GM18520 (cell line): ENCODE results near the gene PERP.
"Not testable (repeated sequence)": the region's sequence is repeated elsewhere in the genome, so short reads cannot be mapped to it uniquely, and the experiment has no call there.

Experiments
- ATAC-seq: cut with Tn5 transposase; IDR thresholded peaks from one replicate; pipeline ENCODE4 v1.9.1; 2021; ENCODE audit not compliant: unreplicated experiment

Gene PERP

DNA sequence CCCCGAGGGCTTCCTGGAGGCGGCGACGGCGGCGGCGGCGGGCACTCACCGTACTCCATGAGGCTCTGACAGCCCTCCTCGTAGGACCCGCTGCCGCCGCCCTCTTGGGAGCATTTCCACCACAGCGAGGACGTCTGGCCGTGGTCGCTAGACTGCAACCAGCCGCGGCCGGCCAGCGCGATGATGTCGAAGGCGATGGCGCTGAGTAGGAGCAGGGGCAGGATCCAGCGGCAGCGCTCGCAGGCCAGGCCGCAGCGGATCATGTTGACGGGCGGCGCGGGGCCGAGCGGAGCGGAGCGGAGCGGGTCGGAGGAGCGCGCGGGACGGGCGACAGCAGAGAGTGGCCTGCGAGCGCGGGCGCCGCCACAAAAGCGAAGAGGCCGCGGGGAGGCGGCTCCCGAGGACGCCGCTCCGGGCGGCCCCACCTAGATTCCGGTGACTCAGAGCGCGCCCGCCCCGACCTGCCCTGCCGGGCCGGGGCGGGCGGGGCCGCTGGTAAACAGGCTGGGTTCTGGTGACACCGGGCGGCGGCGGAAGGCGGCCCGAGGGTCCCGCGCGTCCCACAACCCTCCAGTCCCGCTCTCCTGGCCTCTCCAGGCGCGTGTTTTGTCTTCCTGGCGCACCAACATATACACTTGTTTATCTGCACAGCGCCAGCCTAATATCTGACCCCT, at the start of gene PERP:
PERP (minus strand) TSS at position 342 of the 674 bp plus-strand sequence; CDS start at position 263, 79 bp downstream.
- peak; percentile 62 for ATAC-seq

DNA sequence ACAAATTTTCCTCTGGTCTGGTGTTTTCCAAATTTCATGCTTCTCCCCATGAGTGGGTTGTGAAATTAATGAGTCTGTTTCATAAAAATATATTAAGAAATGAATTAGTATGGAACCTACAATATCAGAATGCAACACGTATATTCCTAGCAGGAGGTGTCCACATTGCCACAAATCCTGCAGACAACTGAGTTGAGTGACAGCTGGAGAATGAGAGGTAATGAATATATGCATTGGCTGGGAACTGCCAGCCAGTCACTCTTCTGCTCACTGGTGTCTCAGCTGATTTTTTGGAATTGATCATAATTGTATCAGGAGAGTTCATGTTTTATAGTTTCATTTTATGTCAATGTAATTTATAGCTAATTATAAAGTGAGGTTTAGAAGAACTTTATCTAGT, 48.2 kb upstream of the PERP start:
- ATAC-seq, result no peak

DNA sequence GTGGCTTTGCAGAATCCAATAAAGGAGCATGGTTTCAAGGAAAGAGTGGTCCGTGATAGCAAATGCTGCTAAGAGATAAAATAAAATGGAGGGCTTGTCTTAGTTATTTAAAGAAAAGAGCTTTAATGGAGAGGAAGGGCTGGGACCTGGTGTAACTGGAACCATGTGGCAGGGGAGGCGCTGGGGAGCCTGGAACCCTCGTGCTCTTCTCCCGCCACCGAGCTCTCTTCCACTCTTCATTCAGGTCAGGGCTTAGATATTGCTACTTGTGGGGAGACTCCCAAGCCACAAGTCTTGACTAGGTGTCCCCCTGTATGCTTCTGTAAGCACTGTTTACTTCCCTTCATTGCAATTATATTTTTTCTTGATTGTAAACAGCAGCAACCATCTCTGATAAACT, 39.3 kb upstream of the PERP start:
- ATAC-seq, result no peak

DNA sequence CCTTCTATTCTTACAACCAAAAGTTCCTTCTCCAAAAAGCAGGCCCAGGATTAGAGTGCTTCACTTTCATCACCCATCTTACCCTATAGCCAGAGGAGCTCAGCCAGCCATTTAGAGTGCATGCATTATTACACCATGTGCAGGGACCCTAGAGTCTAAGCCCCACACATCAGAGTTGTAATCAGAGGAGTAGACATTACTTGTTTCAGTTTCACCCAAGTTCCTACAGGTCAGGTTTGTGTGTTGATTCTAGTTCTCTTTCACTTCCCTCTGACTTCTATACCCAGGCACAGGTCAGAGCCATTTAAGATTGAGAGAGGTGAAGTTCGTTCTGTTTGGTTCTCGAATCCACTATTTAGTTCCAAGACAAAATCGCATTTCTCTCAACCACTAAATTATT, 38.2 kb upstream of the PERP start:
- peak; percentile 55 for ATAC-seq

DNA sequence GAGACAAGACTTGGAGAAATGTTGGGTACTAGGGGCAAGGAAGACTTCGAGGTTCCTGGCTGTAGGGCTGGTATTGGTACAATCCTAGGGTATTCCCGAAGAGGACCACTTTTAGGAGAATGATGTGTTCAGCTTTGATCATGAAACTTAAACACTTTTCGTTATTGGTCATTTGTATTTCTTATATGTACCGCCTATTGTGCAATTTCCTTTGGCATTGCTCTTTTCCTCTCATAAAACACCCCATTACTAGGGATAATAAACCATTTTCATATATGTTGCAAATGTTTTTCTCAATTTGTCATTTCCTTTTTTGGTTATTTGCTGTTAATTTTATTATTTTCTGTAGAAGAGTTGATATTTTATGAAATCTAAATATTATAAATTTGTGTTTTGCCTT, 35.6 kb upstream of the PERP start:
- no peak for ATAC-seq

DNA sequence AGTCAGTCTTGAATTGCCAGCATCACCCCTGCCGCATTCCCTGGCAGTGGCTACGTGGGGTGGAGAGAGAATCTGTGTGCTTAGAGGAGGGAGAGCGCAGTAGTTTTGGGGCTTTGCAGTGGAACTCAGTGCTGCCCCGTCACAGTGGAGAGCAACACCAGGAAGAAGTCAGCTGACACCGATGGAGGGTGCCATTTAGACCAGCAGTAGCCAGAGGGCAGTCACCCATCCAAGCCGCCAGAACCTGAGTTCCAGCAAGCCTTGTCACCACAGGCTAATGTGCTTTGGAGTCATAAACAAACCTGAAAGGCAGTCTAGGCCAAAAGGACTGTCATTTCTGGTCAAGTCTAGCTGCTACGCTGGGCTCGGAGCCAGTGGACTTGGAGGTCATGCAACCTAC, 22.0 kb upstream of the PERP start:
- no peak for ATAC-seq

DNA sequence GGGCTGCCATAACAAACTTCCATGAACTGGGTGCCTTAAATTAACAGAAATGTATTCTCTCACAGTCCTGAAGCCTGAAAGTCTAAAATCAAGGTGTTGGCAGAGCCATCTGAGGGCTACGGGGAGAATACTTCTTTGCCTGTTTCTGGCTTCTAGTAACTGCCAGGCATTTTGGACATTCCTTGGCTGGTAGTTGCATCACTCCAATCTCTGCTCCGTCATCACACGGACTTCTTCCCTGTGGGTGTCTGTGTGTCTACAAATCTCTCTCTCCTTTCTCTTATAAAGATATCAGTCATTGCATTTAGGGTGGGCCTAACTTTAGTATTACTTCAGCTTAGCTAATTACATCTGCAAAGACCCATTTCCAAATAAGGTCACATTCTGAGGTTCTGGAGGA, 20.9 kb upstream of the PERP start:
- ATAC-seq, result no peak

DNA sequence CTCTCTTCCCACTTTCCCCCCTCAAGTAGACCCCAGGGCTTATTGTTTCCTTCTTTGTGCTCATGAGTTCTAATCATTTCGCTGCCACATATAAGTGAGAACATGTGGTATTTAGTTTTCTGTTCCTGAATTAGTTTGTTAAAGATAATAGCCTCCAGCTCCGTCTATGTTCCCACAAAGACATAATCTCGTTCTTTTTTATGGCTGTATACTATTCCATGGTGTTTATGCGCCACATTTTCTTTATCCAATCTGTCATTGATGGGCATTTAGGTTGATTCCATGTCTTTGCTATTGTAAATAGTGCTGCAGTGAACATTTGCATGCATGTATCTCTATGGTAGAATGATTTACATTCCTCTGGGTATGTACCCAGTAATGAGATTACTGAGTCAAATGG, 16.9 kb upstream of the PERP start:
- ATAC-seq, result no peak

DNA sequence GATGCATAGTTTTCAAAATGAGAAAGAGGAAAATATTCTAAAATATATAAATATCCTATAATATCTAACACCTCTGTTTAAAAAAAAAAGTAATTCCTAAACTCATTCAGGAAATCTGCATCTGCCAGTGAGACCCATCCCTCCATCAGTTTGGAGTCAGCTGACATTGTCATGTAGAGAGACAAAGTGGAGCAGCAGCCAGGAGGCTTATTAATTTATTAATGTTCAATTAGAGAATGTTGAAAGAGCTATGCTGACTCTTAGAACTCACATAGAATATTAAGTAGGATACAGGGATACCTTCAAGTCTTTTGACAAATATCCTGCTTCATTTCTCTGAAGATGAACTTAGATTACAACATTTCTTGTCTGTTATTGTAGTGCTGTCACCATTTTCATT, 12.8 kb upstream of the PERP start:
- no peak for ATAC-seq

DNA sequence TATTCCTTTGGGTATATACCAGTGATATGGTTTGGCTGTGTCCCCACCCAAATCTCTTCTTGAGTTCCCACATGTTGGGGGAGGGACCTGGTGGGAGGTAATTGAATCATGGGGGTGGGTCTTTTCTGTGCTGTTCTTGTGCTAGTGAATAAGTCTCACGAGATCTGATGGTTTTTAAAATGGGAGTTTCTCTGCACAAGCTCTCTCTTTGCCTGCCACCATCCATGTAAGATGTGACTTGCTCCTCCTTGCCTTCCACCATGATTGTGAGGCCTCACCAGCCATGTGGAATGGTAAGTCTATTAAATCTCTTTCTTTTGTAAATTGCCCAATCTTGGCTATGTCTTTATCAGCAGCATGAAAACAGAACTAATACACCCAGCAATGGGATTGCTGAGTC, 12.0 kb upstream of the PERP start:
- ATAC-seq, result not testable (repeated sequence)

DNA sequence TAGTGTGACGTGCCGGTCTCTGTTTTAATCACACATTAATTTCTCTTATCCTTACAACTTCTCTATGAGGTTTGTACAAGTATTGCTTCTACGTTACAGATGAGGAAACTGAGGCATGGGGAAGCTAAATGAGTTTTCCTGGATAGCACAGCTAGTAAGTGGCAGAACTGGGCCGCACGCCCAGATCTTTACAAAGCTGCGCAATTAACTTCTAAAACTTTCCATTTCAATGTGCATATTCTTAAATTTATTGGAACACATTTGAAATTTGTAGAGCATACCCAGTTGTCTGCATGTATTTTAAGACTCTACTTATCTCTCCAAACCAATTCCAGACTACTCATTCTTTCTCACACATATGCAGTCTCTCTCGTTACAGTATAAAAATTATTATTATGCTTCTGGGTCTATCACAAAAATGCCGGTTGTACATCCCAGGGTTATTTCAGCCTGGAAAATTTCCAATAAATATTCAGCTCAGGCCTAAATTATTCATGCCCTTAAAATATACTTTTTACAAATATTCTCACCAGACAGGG, 10.2 kb upstream of the PERP start:
- no peak for ATAC-seq

DNA sequence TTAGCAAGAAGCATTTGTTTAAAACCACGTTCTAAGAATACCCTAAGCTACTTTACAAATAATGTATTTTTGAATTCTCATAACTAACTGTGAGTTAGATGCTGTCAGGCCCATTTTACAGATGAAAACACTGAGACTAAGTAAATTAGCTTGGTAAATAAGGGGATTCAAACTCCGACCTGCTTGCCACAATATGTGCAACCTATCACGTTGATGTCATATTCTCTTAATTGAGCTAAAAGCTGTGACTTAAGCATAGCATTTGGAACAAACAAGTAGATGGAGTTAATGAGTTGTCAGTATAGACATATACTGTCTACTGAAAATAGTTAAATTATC, 9.4 kb upstream of the PERP start:
- ATAC-seq, result no peak

DNA sequence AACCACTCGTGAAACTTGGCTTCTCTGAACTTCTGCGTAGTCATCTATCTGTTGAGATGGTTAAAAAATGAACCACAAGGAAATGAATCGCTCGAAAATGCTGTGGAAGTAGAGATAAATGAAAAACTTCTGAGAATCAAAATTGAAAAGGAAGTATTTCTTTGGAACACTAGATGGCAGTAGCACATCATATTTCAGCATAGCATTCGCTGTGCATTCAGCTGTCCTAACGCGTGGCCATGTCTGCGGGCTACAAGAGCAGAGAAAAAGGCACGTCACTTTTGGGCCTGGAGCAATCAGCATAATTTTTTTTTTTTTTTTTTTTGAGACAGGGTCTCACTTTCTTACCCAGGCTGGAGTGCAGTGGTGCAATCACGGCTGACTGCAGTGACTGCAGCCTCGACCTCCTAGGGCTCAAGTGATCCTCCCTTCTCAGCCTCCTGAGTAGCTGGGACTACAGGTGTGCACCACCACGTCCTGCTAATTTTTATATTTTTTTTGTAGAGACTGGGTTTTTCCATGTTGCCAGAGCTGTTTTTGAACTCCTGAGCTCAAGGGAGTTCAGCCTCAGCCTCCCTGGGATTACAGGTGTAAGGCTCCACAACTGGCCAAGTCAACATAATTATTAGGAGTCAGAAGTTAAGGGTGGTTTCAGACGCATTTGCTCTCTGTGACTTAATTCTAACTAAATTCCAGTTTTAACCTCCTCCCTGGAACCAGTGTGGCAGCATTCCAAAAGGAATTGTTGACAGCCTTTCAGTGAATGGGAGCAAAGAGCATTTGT, 8.8 kb upstream of the PERP start:
- peak; percentile 69 for ATAC-seq

DNA sequence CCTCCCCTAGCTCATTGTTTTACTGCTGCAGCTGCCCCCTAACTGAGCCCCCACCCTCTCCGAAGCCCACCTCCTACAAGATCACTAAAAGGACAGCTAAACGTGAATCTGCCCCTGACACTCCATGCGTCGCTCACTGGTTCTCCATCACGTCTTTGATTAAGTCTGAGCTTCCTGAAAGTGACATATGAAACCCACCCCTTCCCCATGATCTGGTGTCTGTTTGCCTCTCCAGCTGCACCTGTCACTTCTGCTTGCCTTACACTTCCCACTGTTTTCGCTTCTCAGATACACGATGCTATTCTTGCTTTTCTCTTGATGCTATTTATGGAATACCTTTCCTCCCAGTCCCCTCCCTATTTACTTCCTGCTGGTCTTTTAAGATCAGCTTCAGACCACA, 8.0 kb upstream of the PERP start:
- ATAC-seq, result no peak

DNA sequence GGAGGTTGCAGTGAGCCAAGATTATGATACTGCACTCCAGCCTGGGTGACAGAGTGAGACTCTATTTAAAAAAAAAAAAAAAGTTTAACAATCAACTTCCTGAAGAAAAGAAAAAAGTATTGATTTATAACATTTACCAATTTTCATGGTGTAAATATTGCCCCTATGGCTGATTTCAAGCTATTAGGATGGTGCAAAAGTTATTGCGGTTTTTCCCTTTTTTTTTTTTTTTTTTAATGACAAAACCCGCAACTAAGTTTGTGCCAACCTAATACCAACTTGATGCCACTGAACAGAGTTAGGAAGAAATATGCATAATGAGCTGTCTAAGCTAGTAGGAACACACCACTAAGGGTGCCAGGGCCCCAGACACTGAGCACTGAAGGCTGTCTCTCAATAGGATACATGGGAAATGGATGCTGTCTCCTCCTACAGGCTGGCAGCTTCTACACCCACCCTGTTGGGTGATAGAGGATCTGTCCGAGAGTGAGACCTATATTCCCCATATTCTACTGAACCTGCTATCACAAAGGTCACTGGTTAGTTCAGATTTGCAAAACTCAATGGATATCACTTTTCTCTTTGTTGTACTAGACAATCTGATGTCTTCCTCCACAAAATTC, 6.5 kb upstream of the PERP start:
- no peak for ATAC-seq

DNA sequence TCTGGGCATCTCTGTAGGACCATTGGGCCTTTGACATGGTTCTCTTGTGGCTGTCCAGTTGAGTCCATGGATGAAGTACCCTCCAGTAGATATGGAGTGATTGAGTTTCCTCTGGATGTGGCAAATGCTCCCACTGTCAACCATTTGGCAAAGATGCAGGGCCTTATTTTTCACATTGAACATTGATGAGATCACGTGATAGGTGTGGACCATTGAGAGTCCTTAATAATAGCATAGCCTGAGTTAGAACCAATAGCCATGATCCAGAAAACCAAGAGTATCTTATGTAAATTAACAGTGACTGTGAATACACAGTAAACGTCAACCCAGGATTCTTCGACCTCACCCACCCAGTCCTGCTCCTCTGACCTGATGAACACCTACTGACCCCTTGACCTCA, 3.0 kb upstream of the PERP start:
- ATAC-seq, result no peak

DNA sequence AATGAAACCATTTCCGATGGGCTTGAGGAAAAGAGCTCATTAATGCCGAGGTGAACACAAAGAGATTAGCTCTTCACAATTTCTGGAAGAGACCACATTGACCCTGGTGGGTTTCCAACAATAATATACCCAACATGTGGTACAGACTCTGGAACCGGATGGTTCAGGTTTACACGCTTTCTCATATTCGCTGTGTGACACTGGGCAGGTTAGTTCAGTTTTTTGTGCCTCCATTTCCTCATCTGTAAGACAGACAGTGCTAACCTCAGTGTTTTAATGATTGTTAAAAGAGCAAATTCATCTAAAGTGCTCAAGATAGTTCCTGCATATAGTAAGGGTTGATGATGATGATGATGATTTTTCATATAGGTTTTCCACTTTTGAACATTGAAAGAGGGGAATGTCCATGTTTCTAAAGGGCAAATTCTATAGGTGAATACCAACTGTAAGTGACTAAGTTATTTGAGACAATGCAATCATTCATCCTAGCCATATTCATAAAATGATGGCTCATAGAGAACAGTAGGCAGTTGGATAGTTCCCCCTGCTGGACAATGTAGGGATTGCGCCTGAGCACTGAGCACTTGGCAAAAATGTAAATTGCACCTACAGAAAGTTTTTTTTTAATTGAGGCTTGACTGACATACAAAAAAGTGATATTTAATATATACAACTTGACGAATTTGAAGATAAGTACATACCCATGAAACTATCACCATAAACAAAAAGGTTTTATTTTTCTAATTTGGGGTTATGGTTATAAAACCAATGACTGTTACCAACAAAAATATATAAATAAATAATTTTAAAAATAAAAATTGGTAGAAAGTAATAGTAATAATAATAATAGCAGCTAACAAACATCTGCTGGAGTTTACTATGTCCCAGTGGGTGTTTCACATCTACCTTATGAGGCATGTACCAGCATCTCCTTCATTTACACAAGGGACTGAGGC, 2.1 kb upstream of the PERP start:
- peak; percentile 37 for ATAC-seq

DNA sequence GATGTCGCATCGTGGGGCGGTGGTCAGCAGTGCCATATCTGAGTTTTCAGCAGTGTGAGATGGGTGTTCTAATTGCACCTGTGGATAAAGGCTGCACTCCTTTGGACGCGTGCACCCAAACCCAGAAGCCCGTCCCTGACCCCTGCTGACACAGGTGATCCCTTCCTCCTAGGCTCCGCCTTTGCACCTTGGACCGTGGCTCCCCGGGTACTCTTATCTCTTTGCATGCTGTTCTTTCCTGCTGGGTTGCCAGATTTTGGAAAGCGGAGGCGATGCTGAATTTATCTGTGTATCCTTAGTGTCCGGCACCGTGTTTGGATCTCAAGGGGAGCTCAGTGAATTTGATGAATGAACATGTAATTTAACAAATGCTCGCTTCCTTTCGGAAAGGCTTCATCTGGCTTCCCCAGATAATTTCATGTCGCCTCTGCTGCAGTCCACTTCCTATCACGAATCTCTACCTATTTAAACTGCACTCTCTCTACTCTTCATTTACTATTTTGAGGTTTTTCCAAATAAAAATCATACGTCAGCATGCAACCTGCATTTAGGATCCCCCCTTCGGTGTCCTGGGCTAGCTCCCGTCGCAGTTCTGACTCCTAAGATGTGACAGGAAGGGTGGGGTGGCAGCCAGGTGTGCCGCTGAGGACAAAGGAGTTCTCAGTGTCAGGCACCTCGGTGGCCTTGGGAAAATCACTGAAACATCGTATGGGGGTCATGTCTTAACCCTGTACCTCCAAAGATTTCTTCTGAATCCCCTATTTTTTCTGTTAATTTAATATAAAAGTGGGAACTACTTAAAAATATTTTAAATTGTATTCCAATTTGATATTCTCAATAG, 753 bp upstream of the PERP start:
- ATAC-seq, result no peak

DNA sequence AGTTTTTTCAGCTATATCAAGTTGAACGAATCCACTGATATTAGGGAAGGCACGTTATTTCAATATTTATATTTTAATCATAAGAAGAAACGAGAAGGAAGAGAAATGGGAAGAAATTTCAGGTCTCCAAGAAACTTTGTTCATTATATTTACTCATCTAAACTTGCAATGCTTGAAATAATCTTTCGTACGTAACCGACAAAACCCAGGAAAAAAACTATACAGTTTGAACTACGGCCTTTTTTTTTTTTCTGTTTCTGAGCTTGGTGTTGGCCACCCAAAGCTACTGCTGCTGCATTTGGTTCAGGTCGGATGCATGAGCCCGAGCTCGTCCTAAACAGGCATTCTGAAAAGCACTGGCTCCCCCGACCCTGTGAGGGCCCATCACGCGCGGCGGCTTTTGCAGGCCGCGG, 548 bp downstream of the PERP start:
- ATAC-seq, result peak; percentile 8
